HFFc6 (cell line): ENCODE results near the gene REEP6. TPM values are rescaled to one million over a fixed set of nuclear protein-coding genes. Genes with fewer than 3 reads are reported as not detected.
A peak's percentile ranks its signal among the peaks of the same experiment; 100 is the strongest.

ENCODE experiments used
- DNase-seq: peaks from one replicate; pipeline ENCODE4 v3.0.0-alpha.2; 2018
- H3K27ac Mint-ChIP-seq: 2 replicates; pipeline ENCODE4 v1.8.0; 2020; ENCODE audit warnings: mild to moderate bottlenecking, mixed read lengths
- H3K27me3 Mint-ChIP-seq: 2 replicates; pipeline ENCODE4 v1.8.0; 2021; ENCODE audit warnings: mild to moderate bottlenecking, moderate library complexity, mixed read lengths; ENCODE audit not compliant: insufficient read depth
- H3K36me3 Mint-ChIP-seq: 2 replicates; pipeline ENCODE4 v1.8.0; 2021; ENCODE audit warnings: low read depth, mixed read lengths
- H3K4me1 Mint-ChIP-seq: 2 replicates; pipeline ENCODE4 v1.8.0; 2020; ENCODE audit warnings: low read depth, mixed read lengths
- H3K4me3 Mint-ChIP-seq: 2 replicates; pipeline ENCODE4 v1.8.0; 2020; ENCODE audit warnings: mild to moderate bottlenecking, moderate library complexity, mixed read lengths
- H3K9me3 Mint-ChIP-seq: 2 replicates; pipeline ENCODE4 v1.8.0; 2020; ENCODE audit warnings: mild to moderate bottlenecking, mixed read lengths
- total RNA-seq, 6 experiments: library from RNA; stranded (reverse); fragmentation: NEBNext Ultra II Directional; extraction: Animal tissue kit (Norgen Biotek cat#: 25700); gene quantifications; 2 replicates in 1 of 6; 3 replicates in 5 of 6; pipeline ENCODE4 v1.2.3, GENCODE V29; 2021
- TF ChIP-seq, protein P1 (sequence below): fragments of 200-600 bp; sonication (generic); IDR thresholded peaks from 2 replicates; pipeline ENCODE4 v1.5.0; 2021; ENCODE audit warnings: antibody characterized with exemption, mild to moderate bottlenecking

The REEP6 gene
- total RNA-seq, 6 experiments from 2014 or later = 1.7 to 4.6 (median 2.1) TPM

DNA sequence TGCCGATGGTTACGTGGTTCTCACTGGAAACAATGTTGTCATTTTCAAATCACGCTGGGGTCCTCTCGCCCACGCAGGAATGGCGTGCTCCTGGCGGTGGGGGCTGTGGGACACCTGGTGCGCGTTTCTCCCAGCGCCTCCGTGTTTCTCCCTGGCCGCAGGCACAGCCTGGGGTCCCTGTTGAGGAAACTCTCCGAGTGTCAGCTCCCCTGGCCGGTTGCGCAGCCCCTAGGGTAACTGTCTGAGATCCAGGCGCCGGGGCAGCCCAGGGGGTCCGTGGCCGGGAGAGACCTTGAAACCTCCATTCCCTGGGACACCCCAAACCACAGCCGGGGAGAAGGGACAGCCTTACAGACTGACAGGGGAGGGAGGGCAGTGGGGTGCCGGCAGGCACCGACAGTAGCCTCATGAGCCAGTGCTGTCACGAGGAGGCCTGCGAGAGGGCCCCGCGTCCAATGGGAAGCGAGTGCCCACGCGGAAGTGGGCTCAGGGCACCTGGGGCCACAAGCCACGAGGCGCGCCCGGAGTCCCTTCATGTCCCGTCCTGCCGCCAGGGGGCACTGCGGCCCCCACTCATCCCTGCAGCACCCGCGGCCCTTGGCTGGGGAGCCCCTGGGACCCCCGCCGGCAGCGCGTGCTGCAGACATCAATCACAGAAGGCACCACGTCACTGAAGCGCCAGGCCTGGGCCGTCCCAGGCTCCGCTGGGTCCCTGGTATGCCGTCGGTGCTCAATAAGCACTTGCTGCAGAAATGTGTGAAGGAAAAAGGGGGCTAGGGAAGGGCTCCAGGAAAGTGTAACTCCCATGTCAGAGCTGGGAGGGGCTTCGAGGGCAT lies 12.3 kb downstream of the REEP6 start:
- H3K36me3 Mint-ChIP-seq = peaks cover 6% of the 10 kb centered on the region; the same call in 1 of the 2 replicates
- no peaks in the 10 kb centered on the region for H3K9me3 Mint-ChIP-seq
- H3K27me3 Mint-ChIP-seq = peaks cover 13% of the 10 kb centered on the region
- DNase-seq = no peak
- H3K4me1 Mint-ChIP-seq = peaks cover 5% of the 10 kb centered on the region; the same call in 1 of the 2 replicates
- no peak overlapping the region for H3K27ac Mint-ChIP-seq
- peak overlapping the region; percentile 56 for H3K4me3 Mint-ChIP-seq
- TF ChIP-seq, protein P1, sequence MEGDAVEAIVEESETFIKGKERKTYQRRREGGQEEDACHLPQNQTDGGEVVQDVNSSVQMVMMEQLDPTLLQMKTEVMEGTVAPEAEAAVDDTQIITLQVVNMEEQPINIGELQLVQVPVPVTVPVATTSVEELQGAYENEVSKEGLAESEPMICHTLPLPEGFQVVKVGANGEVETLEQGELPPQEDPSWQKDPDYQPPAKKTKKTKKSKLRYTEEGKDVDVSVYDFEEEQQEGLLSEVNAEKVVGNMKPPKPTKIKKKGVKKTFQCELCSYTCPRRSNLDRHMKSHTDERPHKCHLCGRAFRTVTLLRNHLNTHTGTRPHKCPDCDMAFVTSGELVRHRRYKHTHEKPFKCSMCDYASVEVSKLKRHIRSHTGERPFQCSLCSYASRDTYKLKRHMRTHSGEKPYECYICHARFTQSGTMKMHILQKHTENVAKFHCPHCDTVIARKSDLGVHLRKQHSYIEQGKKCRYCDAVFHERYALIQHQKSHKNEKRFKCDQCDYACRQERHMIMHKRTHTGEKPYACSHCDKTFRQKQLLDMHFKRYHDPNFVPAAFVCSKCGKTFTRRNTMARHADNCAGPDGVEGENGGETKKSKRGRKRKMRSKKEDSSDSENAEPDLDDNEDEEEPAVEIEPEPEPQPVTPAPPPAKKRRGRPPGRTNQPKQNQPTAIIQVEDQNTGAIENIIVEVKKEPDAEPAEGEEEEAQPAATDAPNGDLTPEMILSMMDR = peak; percentile 93

DNA sequence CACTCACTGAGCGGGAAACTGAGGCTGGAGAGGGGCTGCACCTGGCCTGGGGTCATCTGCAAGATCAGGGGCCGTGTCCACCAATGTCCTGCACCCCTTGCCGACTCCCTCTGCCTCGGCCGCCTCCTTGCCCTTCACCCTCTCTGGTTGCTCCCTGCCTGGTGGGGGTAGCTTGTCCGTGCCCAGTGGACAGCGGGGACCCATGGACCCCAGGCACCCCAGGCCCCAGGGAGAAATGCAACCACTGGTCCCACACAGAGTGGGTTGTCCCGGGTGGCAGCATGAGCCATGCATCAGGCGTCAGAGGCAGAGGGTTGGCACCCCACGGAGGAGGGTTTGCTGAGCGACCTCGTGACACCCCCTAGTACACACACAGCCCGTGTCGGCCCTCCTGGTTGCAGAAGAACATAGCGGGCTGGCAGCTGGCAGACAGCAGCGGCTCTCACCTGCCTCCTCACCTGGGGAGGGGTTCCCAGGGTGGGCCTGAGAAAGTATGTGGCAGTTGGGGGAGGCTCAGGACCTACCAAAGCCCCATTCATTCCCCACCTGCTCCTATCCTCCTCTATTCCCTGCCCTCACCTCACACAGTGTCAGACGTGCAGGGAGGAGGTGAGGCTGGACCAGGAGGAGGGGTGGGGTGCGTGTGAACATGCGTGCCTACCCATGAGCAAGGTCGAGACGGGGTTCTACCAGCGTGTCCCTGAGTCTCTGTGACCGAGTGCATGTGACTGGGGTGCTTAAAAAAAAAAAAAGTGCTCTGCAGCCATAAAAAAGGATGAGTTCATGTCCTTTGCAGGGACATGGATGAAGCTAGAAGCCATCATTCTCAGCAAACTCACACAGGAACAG lies 13.2 kb downstream of the REEP6 start:
- 0 out of 2 replicates have a peak, but pooled peaks cover 3% of the 10 kb centered on the region for H3K9me3 Mint-ChIP-seq
- no peak overlapping the region for H3K4me3 Mint-ChIP-seq
- H3K27me3 Mint-ChIP-seq = peaks cover 13% of the 10 kb centered on the region
- H3K4me1 Mint-ChIP-seq = peaks cover 5% of the 10 kb centered on the region; the same call in 1 of the 2 replicates
- H3K36me3 Mint-ChIP-seq = peaks cover 6% of the 10 kb centered on the region; the same call in 1 of the 2 replicates
- H3K27ac Mint-ChIP-seq = no peak overlapping the region
- TF ChIP-seq, protein P1 = no peak
- DNase-seq = no peak

DNA sequence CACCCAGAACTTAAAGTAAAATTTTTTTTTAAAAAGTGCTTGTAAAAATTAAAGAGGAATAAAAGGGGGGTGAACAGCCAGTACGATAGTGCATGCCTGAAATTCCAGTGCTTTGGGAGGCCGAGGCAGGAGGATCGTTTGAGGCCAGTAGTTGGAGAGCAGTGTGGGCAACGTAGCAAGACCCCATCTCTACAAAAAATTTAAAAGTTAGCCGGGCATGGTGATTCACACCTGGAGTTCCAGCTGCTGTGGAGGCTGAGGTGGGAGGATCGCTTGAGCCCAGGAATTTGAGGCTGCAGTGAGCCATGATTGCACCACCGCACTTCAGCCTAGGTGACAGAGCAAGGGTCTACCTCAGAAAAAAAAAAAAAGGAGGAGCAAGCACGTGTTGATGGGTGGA lies 14.0 kb downstream of the REEP6 start:
- H3K9me3 Mint-ChIP-seq = 0 out of 2 replicates have a peak, but pooled peaks cover 3% of the 10 kb centered on the region
- H3K27ac Mint-ChIP-seq = no peak overlapping the region
- H3K27me3 Mint-ChIP-seq = peaks cover 14% of the 10 kb centered on the region
- DNase-seq = no peak
- H3K36me3 Mint-ChIP-seq = peaks cover 6% of the 10 kb centered on the region; the same call in 1 of the 2 replicates
- H3K4me3 Mint-ChIP-seq = no peak overlapping the region
- peaks cover 5% of the 10 kb centered on the region; the same call in 1 of the 2 replicates for H3K4me1 Mint-ChIP-seq
- TF ChIP-seq, protein P1 = no peak

DNA sequence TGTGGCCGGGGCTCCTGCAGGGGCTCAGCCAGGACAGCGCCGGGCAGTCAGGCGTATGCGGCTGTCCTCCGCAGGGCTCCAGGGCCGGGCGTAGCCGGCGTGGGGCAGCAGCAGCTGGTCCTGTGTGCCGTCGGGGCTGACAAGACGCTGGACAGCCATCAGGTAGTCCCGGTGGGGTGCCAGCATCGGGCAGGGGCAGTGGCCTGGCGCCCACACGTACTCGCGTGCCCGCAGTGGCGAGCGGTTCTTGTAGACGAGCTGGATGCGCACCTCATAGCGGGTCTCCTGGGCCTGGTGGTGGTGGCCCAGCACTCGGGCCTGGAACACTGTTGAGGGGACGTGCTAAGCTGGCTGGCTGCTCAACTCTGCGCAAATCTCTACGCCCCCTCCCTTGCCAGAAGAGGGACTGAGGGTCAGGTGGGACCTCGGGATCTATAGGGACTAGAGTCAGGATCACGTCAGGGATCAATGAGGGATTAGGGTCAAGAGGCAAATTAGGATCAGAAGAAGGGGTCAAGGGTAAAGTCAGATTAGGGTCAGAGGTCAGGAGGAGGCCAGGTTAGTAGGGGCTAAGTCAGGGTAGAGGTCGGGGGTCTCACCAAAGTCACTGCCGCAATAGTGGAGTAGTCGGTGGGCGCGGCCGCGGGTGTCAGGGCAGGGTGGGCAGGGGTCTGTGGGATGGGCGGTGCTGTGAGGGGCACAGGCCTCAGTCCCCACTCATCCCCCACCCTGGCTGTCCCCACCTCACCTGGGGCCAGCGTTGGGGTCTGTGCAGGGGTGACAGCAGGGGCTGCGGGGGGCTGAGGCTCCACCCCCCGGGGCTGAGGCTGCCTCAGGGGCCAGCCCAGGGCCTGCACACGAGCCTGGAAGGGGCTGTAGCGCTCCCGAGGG lies 15.3 kb downstream of the REEP6 start:
- Mint-ChIP-seq H3K9me3 (0 out of 2 replicates have a peak, but pooled peaks cover 3% of the 10 kb centered on the region), H3K4me1 (peaks cover 5% of the 10 kb centered on the region; the same call in 1 of the 2 replicates), H3K4me3 (no peak overlapping the region)

More for the DNA sequence above, 15.3 kb downstream of the REEP6 start:
- no peak for DNase-seq
- Mint-ChIP-seq H3K36me3 (peaks cover 6% of the 10 kb centered on the region; the same call in 1 of the 2 replicates), H3K27ac (no peak overlapping the region), H3K27me3 (peaks cover 13% of the 10 kb centered on the region)
- TF ChIP-seq, protein P1 = no peak
